ENCODE data around the gene SLC1A7.

The SLC1A7 gene

DNA sequence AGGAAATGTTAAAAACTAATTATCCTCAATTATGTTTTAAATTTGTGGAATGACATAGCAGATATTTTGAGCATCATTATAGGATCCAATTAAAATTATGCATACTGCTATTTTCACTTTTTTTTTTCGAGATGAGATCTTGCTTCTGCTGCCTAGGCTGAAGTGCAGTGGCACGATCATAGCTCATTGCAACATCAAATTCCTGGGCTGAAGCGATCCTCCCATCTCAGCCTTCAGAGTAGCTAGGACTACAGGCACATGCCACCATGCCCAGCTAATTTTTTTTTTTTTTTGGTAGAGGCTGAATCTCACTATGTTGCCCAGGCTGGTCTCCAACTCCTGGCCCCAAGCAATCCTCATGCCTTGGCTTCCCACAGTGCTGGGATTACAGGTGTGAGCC is 11.3 kb upstream of the SLC1A7 start:
- H3K4me1 ChIP-seq (ENCODE audit: control extremely low read depth in 1 of 4, control insufficient read depth in 4 of 4, insufficient read depth in 4 of 4, low read length in 3 of 4), result no peaks in the 10 kb centered on the region
- H3K9me3 ChIP-seq (ENCODE audit: control extremely low read depth in 1 of 5, control insufficient read depth in 4 of 5, insufficient read depth in 2 of 5, low read depth in 1 of 5, low read length in 4 of 5), result no peaks in the 10 kb centered on the region
- DNase-seq, result no peak
- ChIA-PET CTCF (interaction anchor here (0.6 to 0.7 kb wide), 2 partner anchors 11 to 506 kb away, joined by 3 to 4 read pairs; partner anchors contain the start of gene SLC1A7), POLR2A (no interaction called here)
- H3K4me3 ChIP-seq (ENCODE audit: control insufficient read depth in 1 of 7, extremely low read depth in 1 of 7, insufficient read depth in 4 of 7, low read depth in 2 of 7, low read length in 6 of 7), result no peak overlapping the region
- no peaks in the 10 kb centered on the region for H3K27me3 ChIP-seq (replicated peaks in 2 of 5; ENCODE audit: control insufficient read depth in 4 of 5, insufficient read depth in 5 of 5, low read length in 4 of 5)
- 87% methylated on average over 2 of the region's 3 CpGs for WGBS (ENCODE audit: insufficient coverage)
- H3K27ac ChIP-seq (ENCODE audit: insufficient read depth in 1 of 2, low read depth in 1 of 2, low read length in 2 of 2, poor library complexity in 1 of 2, severe bottlenecking in 2 of 2), result no peak overlapping the region
- H3K36me3 ChIP-seq (ENCODE audit: control insufficient read depth in 4 of 4, insufficient read depth in 4 of 4, low read length in 3 of 4), result no peaks in the 10 kb centered on the region

DNA sequence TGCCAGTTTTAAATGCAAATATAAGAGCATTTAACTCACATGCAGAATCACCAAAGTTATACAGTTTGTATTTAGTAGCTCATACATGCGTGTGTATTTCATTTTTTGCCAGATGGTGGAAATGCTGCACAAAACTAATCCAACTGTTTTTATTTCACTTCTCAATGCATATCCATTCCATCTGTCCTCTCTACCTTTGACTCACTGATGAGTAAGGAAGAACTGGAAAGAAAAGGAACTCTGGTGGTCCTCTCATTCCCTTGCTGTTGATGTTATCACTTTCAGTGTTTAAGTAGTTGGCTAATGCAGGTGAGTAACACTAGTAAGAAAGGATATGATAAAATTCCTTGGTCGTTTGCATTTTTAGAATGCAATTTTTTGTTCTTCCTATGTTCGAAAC is 5.7 kb upstream of the SLC1A7 start:
- no peak overlapping the region for H3K27ac ChIP-seq (ENCODE audit: insufficient read depth in 1 of 2, low read depth in 1 of 2, low read length in 2 of 2, poor library complexity in 1 of 2, severe bottlenecking in 2 of 2)
- no peak overlapping the region for H3K4me3 ChIP-seq (ENCODE audit: control insufficient read depth in 1 of 7, extremely low read depth in 1 of 7, insufficient read depth in 4 of 7, low read depth in 2 of 7, low read length in 6 of 7)
- no peaks in the 10 kb centered on the region for H3K9me3 ChIP-seq (ENCODE audit: control extremely low read depth in 1 of 5, control insufficient read depth in 4 of 5, insufficient read depth in 2 of 5, low read depth in 1 of 5, low read length in 4 of 5)
- H3K4me1 ChIP-seq (ENCODE audit: control extremely low read depth in 1 of 4, control insufficient read depth in 4 of 4, insufficient read depth in 4 of 4, low read length in 3 of 4), result no peaks in the 10 kb centered on the region
- H3K36me3 ChIP-seq (ENCODE audit: control insufficient read depth in 4 of 4, insufficient read depth in 4 of 4, low read length in 3 of 4), result no peaks in the 10 kb centered on the region
- CTCF ChIA-PET, result interaction anchor here (1.4 kb wide), 1 partner anchor 9 kb away, joined by 3 read pairs; no protein-coding TSS in a partner anchor
- POLR2A ChIA-PET, result no interaction called here
- no peaks in the 10 kb centered on the region for H3K27me3 ChIP-seq (replicated peaks in 2 of 5; ENCODE audit: control insufficient read depth in 4 of 5, insufficient read depth in 5 of 5, low read length in 4 of 5)
- WGBS (ENCODE audit: insufficient coverage), result 84% methylated on average over 2 of the region's 3 CpGs
- DNase-seq, result no peak

DNA sequence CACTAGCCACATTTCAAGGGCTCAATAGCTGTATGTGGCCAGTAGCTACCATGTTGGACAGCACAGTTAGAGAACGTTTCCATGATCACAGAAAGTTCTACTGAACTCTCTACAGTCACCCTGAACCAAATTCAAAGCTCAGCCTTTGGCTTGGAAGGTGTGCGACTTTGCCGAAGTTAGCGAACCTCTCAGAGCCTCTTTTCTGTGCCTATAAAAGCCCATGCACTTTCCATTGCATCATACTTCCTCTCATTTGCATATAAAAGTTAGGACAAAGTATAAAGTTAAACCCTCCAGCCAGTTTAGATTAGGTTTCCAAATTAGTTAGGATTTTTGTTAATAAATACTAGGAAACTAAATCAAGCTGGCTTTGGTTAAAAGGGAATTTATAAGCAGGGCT is 4.7 kb upstream of the SLC1A7 start:
- Histone ChIP-seq H3K27ac (ENCODE audit: insufficient read depth in 1 of 2, low read depth in 1 of 2, low read length in 2 of 2, poor library complexity in 1 of 2, severe bottlenecking in 2 of 2) (no peak overlapping the region), H3K9me3 (ENCODE audit: control extremely low read depth in 1 of 5, control insufficient read depth in 4 of 5, insufficient read depth in 2 of 5, low read depth in 1 of 5, low read length in 4 of 5) (no peaks in the 10 kb centered on the region), H3K4me3 (ENCODE audit: control insufficient read depth in 1 of 7, extremely low read depth in 1 of 7, insufficient read depth in 4 of 7, low read depth in 2 of 7, low read length in 6 of 7) (no peak overlapping the region), H3K36me3 (ENCODE audit: control insufficient read depth in 4 of 4, insufficient read depth in 4 of 4, low read length in 3 of 4) (no peaks in the 10 kb centered on the region), H3K27me3 (replicated peaks in 2 of 5; ENCODE audit: control insufficient read depth in 4 of 5, insufficient read depth in 5 of 5, low read length in 4 of 5) (no peaks in the 10 kb centered on the region), H3K4me1 (ENCODE audit: control extremely low read depth in 1 of 4, control insufficient read depth in 4 of 4, insufficient read depth in 4 of 4, low read length in 3 of 4) (no peaks in the 10 kb centered on the region)
- CTCF ChIA-PET, result interaction anchor here (1.4 kb wide), 1 partner anchor 10 kb away, joined by 3 read pairs; no protein-coding TSS in a partner anchor
- DNase-seq, result no peak
- POLR2A ChIA-PET, result no interaction called here
- WGBS (ENCODE audit: insufficient coverage), result 90% methylated on average over 4 of the region's 4 CpGs

DNA sequence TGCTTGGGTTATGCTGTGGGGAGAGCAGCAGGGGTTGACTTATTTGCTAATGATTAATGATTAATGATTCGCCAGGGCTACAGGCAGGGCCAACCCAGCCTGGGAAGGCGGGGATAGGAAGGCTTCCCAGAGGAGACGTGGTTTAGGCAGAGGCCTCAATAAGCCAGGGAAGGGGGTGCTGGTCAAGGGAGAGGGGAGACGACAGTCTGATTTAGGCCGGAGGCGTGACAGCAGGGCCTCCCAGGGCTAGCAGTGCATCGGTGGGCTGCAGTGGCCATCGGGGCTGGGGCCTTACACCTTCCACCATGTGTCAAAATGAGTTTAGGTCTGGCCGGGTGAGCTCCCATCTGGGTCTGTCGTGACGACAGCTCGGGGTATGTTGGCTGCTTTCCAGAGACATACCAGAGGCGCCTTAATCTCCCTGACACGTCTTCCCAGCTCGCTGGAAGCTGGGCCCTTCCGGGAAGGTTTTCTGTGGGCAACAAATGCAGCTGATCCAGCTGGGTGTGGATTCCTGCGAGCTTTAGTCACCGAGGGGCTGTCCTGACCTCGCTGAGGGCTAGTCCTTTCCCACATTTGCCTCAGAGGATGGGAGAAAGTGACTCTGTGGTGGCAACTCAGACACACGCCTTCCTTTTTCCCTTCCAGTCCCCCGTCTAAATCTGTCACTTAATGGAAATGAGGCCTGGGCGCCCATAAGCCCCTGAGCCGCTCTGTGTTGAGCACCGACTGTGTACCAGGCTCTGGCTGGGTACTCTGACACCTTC is 3.7 kb upstream of the SLC1A7 start:
- Histone ChIP-seq H3K36me3 (ENCODE audit: control insufficient read depth in 4 of 4, insufficient read depth in 4 of 4, low read length in 3 of 4) (no peaks in the 10 kb centered on the region), H3K27ac (ENCODE audit: insufficient read depth in 1 of 2, low read depth in 1 of 2, low read length in 2 of 2, poor library complexity in 1 of 2, severe bottlenecking in 2 of 2) (no peak overlapping the region), H3K9me3 (ENCODE audit: control extremely low read depth in 1 of 5, control insufficient read depth in 4 of 5, insufficient read depth in 2 of 5, low read depth in 1 of 5, low read length in 4 of 5) (no peaks in the 10 kb centered on the region), H3K4me3 (ENCODE audit: control insufficient read depth in 1 of 7, extremely low read depth in 1 of 7, insufficient read depth in 4 of 7, low read depth in 2 of 7, low read length in 6 of 7) (no peak overlapping the region), H3K27me3 (replicated peaks in 2 of 5; ENCODE audit: control insufficient read depth in 4 of 5, insufficient read depth in 5 of 5, low read length in 4 of 5) (no peaks in the 10 kb centered on the region), H3K4me1 (ENCODE audit: control extremely low read depth in 1 of 4, control insufficient read depth in 4 of 4, insufficient read depth in 4 of 4, low read length in 3 of 4) (no peaks in the 10 kb centered on the region)
- POLR2A ChIA-PET, result no interaction called here
- CTCF ChIA-PET, result no interaction called here
- 94% methylated on average over 21 of the region's 24 CpGs for WGBS (ENCODE audit: insufficient coverage)
- DNase-seq, result no peak

DNA sequence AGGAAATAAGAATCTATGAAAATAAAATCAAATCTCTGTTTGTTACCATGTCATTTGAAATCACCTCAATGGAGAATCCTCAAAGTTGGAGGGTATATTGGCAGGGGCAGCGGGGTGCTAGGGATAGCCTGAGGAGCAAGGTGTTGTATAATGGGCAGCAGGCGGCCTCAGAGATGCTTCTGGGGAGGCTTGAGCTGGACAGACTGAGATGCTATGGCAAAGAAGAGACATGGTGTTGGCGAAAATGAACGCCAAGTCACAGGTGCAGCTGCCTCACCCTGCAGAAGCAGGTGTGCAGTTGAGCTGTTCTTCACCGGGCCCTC is 3.1 kb upstream of the SLC1A7 start:
- CTCF ChIA-PET, result no interaction called here
- no peak for DNase-seq
- POLR2A ChIA-PET, result no interaction called here
- no peak overlapping the region for H3K4me3 ChIP-seq (ENCODE audit: control insufficient read depth in 1 of 7, extremely low read depth in 1 of 7, insufficient read depth in 4 of 7, low read depth in 2 of 7, low read length in 6 of 7)
- H3K27ac ChIP-seq (ENCODE audit: insufficient read depth in 1 of 2, low read depth in 1 of 2, low read length in 2 of 2, poor library complexity in 1 of 2, severe bottlenecking in 2 of 2), result no peak overlapping the region
- no peaks in the 10 kb centered on the region for H3K36me3 ChIP-seq (ENCODE audit: control insufficient read depth in 4 of 4, insufficient read depth in 4 of 4, low read length in 3 of 4)
- H3K4me1 ChIP-seq (ENCODE audit: control extremely low read depth in 1 of 4, control insufficient read depth in 4 of 4, insufficient read depth in 4 of 4, low read length in 3 of 4), result no peaks in the 10 kb centered on the region
- no peaks in the 10 kb centered on the region for H3K27me3 ChIP-seq (replicated peaks in 2 of 5; ENCODE audit: control insufficient read depth in 4 of 5, insufficient read depth in 5 of 5, low read length in 4 of 5)
- H3K9me3 ChIP-seq (ENCODE audit: control extremely low read depth in 1 of 5, control insufficient read depth in 4 of 5, insufficient read depth in 2 of 5, low read depth in 1 of 5, low read length in 4 of 5), result no peaks in the 10 kb centered on the region
- WGBS (ENCODE audit: insufficient coverage), result 25% methylated on average over 4 of the region's 5 CpGs

DNA sequence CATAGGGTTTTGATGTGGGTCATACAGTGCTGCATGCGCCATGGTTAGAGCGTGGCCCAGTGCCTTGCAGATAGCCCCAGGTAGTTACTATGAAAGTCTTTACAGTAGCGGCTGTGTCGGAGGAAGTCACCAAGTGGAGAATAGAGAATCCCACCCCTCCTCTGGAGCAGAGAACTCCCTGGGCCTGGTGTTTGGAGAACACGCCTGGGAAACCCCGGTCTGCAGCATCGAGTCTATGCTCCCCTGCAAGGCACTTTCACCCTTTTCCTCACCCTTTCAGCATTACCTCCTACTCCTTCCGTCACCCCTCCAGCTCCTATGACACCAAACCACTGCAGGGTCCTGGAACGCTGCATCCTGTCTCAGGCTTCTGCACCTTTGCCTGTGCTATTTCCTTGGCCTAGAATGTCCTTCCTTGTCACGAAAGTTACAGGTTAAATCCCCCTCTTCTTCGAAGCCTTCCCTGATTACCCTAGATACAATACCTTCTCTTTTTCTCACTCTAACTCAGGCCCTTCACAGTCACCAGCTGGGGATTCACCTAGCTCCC is 2.7 kb upstream of the SLC1A7 start:
- WGBS (ENCODE audit: insufficient coverage), result 86% methylated on average over 11 of the region's 11 CpGs

DNA sequence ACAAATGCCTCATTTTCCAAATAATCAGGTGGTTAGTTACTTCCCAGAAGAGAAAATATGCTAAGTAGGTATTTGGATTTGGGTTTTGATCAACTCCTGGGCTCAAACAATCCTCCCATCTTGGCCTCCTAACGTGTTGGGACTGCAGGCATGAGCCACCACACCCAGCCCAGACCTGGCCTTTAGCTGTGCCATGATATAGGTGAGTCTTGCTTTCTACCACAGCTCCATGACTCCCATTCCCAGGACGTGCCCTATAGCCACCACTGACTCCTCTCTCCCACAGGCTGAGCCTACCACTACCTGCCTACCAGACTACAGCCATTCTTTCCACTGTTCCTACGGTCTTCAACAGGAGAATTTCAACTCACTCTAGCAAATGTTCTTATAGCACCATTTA is 1.8 kb upstream of the SLC1A7 start:
- Histone ChIP-seq H3K27me3 (replicated peaks in 2 of 5; ENCODE audit: control insufficient read depth in 4 of 5, insufficient read depth in 5 of 5, low read length in 4 of 5) (no peaks in the 10 kb centered on the region), H3K36me3 (ENCODE audit: control insufficient read depth in 4 of 4, insufficient read depth in 4 of 4, low read length in 3 of 4) (no peaks in the 10 kb centered on the region), H3K9me3 (ENCODE audit: control extremely low read depth in 1 of 5, control insufficient read depth in 4 of 5, insufficient read depth in 2 of 5, low read depth in 1 of 5, low read length in 4 of 5) (no peaks in the 10 kb centered on the region), H3K4me3 (ENCODE audit: control insufficient read depth in 1 of 7, extremely low read depth in 1 of 7, insufficient read depth in 4 of 7, low read depth in 2 of 7, low read length in 6 of 7) (no peak overlapping the region), H3K27ac (ENCODE audit: insufficient read depth in 1 of 2, low read depth in 1 of 2, low read length in 2 of 2, poor library complexity in 1 of 2, severe bottlenecking in 2 of 2) (no peak overlapping the region), H3K4me1 (ENCODE audit: control extremely low read depth in 1 of 4, control insufficient read depth in 4 of 4, insufficient read depth in 4 of 4, low read length in 3 of 4) (no peaks in the 10 kb centered on the region)
- 100% methylated on average over 2 of the region's 3 CpGs for WGBS (ENCODE audit: insufficient coverage)
- ChIA-PET CTCF (interaction anchor here (0.9 kb wide), 1 partner anchor 344 kb away, joined by 3 read pairs; no protein-coding TSS in a partner anchor), POLR2A (no interaction called here)
- DNase-seq, result no peak

More for the DNA sequence above, 2.7 kb upstream of the SLC1A7 start:
- Histone ChIP-seq H3K27me3 (replicated peaks in 2 of 5; ENCODE audit: control insufficient read depth in 4 of 5, insufficient read depth in 5 of 5, low read length in 4 of 5) (no peaks in the 10 kb centered on the region), H3K27ac (ENCODE audit: insufficient read depth in 1 of 2, low read depth in 1 of 2, low read length in 2 of 2, poor library complexity in 1 of 2, severe bottlenecking in 2 of 2) (no peak overlapping the region), H3K4me3 (ENCODE audit: control insufficient read depth in 1 of 7, extremely low read depth in 1 of 7, insufficient read depth in 4 of 7, low read depth in 2 of 7, low read length in 6 of 7) (no peak overlapping the region), H3K9me3 (ENCODE audit: control extremely low read depth in 1 of 5, control insufficient read depth in 4 of 5, insufficient read depth in 2 of 5, low read depth in 1 of 5, low read length in 4 of 5) (no peaks in the 10 kb centered on the region), H3K4me1 (ENCODE audit: control extremely low read depth in 1 of 4, control insufficient read depth in 4 of 4, insufficient read depth in 4 of 4, low read length in 3 of 4) (no peaks in the 10 kb centered on the region), H3K36me3 (ENCODE audit: control insufficient read depth in 4 of 4, insufficient read depth in 4 of 4, low read length in 3 of 4) (no peaks in the 10 kb centered on the region)
- ChIA-PET POLR2A (no interaction called here), CTCF (interaction anchor here (0.9 kb wide), 1 partner anchor 343 kb away, joined by 3 read pairs; no protein-coding TSS in a partner anchor)
- DNase-seq, result no peak
